ENCODE results near the gene C1orf198.

- TF ChIP-seq ZNF274 (IDR thresholded peaks at IDR 0.05; ENCODE audit: low read depth, low read length) (no peak), SUZ12 (IDR thresholded peaks at IDR 0.05; ENCODE audit: extremely low read depth, insufficient read depth, insufficient read length) (no peak), YY1 (IDR thresholded peaks at IDR 0.05; ENCODE audit: insufficient read depth, insufficient read length) (no peak)
Observed at GRCh38 chr1:230818367-230818766, 50.0 kb downstream of the C1orf198 start.
